MCF 10A (cell line): Measurements from ENCODE around the gene OR2F2. TPM values are rescaled to one million over a fixed set of nuclear protein-coding genes. Genes with fewer than 3 reads are reported as not detected.

Source experiments
- BruUV-seq: library from RNA; stranded (reverse); fragments of 400-500 nt; replicated peaks from 2 replicates; lab custom pipeline; 2021; lab: Mats Ljungman, UMichigan
- CTCF ChIA-PET: fragments of 300-600 bp; sonication (Branson Sonifier 250); formaldehyde crosslinking; extraction: SDS; loops from one replicate; lab custom pipeline; 2021; ENCODE audit warnings: antibody characterized with exemption, inconsistent platforms; lab: Yijun Ruan, JAX
- POLR2A ChIA-PET: fragments of 300-600, 350-650 bp; sonication (Branson Sonifier 250); formaldehyde crosslinking; extraction: SDS; loops from one replicate; lab custom pipeline; 2020; ENCODE audit warnings: antibody characterized with exemption, inconsistent platforms; lab: Yijun Ruan, JAX
- DNase-seq: peaks from one replicate; pipeline ENCODE4 v3.0.0-alpha.2; 2018; ENCODE audit not compliant: unreplicated experiment
- H3K27ac Mint-ChIP-seq: one replicate; pipeline ENCODE4 v1.8.0; 2022; ENCODE audit warnings: mild to moderate bottlenecking, low read depth, mixed read lengths; ENCODE audit not compliant: unreplicated experiment
- H3K27me3 Mint-ChIP-seq: one replicate; pipeline ENCODE4 v1.8.0; 2022; ENCODE audit warnings: mixed read lengths; ENCODE audit not compliant: insufficient read depth, unreplicated experiment
- H3K36me3 Mint-ChIP-seq: one replicate; pipeline ENCODE4 v1.8.0; 2022; ENCODE audit warnings: mild to moderate bottlenecking, moderate library complexity, mixed read lengths; ENCODE audit not compliant: insufficient read depth, unreplicated experiment
- H3K4me1 Mint-ChIP-seq: one replicate; pipeline ENCODE4 v1.8.0; 2022; ENCODE audit warnings: mixed read lengths; ENCODE audit not compliant: insufficient read depth, unreplicated experiment
- H3K4me3 Mint-ChIP-seq: one replicate; pipeline ENCODE4 v1.8.0; 2022; ENCODE audit warnings: mild to moderate bottlenecking, moderate library complexity, mixed read lengths; ENCODE audit not compliant: unreplicated experiment
- H3K9me3 Mint-ChIP-seq: one replicate; pipeline ENCODE4 v1.8.0; 2022; ENCODE audit warnings: mixed read lengths; ENCODE audit not compliant: unreplicated experiment
- CTCF ChIP-seq: fragments of 200-600 bp; IDR thresholded peaks from one replicate; pipeline ENCODE4 v1.8.0; 2022; ENCODE audit warnings: antibody characterized with exemption, mild to moderate bottlenecking; ENCODE audit not compliant: unreplicated experiment
- intact Hi-C: fragments of 100-400 bp; cut with micrococcal nuclease; formaldehyde crosslinking; loops from 2 replicates; pipeline ENCODE4 v1.14.1; 2022
- total RNA-seq: library from RNA; stranded (reverse); gene quantifications from 2 replicates; pipeline ENCODE4 v1.2.3, GENCODE V29; 2022

OR2F2 gene
- total RNA-seq, 1 experiment from 2014 or later: not detected

- Mint-ChIP-seq H3K36me3 (no peaks in the 10 kb centered on the region), H3K27me3 (no peaks in the 10 kb centered on the region), H3K4me1 (peaks cover 21% of the 10 kb centered on the region), H3K9me3 (no peaks in the 10 kb centered on the region), H3K27ac (peak overlapping the region; percentile 33), H3K4me3 (no peak overlapping the region)
- intact Hi-C loops: loop anchor here (5.0 to 10.0 kb wide), 2 partner anchors 45 to 78 kb away; partner anchors contain the start of gene TCAF1
- TF ChIP-seq CTCF: no peak
- ChIA-PET POLR2A (no interaction called here), CTCF (interaction anchor here (1.1 kb wide), 1 partner anchor 32 kb away, joined by 3 read pairs; no protein-coding TSS in a partner anchor)
- no TSS peak for BruUV-seq
- no peak for DNase-seq
These were observed 45.0 kb downstream of the OR2F2 start for GRCh38 chr7:143979998-143980397.

GRCh38 chr7:143980746-143981510, 45.9 kb downstream of the OR2F2 start:
- H3K4me3 Mint-ChIP-seq: no peak overlapping the region
- no peaks in the 10 kb centered on the region for H3K9me3 Mint-ChIP-seq
- no peak for TF ChIP-seq CTCF
- H3K27me3 Mint-ChIP-seq: no peaks in the 10 kb centered on the region
- H3K36me3 Mint-ChIP-seq: no peaks in the 10 kb centered on the region
- intact Hi-C loops: no loop called here
- BruUV-seq: no TSS peak
- CTCF ChIA-PET: no interaction called here
- peaks cover 21% of the 10 kb centered on the region for H3K4me1 Mint-ChIP-seq
- POLR2A ChIA-PET: interaction anchor here (0.9 kb wide), 1 partner anchor 36 kb away, joined by 3 read pairs; no protein-coding TSS in a partner anchor
- no peak for DNase-seq
- no peak overlapping the region for H3K27ac Mint-ChIP-seq

- H3K27me3 Mint-ChIP-seq: no peaks in the 10 kb centered on the region
- no peaks in the 10 kb centered on the region for H3K36me3 Mint-ChIP-seq
- no peak overlapping the region for H3K4me3 Mint-ChIP-seq
These were observed 48.9 kb downstream of the OR2F2 start for GRCh38 chr7:143983960-143984359.

More at GRCh38 chr7:143983960-143984359, 48.9 kb downstream of the OR2F2 start:
- ChIA-PET CTCF (interaction anchor here (0.6 kb wide), 1 partner anchor 56 kb away, joined by 3 read pairs; no protein-coding TSS in a partner anchor), POLR2A (no interaction called here)
- intact Hi-C loops: no loop called here
- BruUV-seq: no TSS peak
- TF ChIP-seq CTCF: no peak
- Mint-ChIP-seq H3K4me1 (peaks cover 12% of the 10 kb centered on the region), H3K27ac (no peak overlapping the region), H3K9me3 (no peaks in the 10 kb centered on the region)
- no peak for DNase-seq

Other genes starting within 250 kb of the OR2F2 start
- not detected in 2 replicates for gene CTAGE6, start 177.5 kb upstream of the OR2F2 start, total RNA-seq
- 22.7 and 27.2 TPM in 2 replicates for gene TCAF1, start 33.1 kb upstream of the OR2F2 start, total RNA-seq
- gene OR2F1, start 19.6 kb downstream of the OR2F2 start, total RNA-seq: not detected in 2 replicates
- gene OR6B1, start 65.1 kb downstream of the OR2F2 start, total RNA-seq: not detected in 2 replicates
- not detected in 2 replicates for gene OR2A5, start 113.7 kb downstream of the OR2F2 start, total RNA-seq
- not detected in 2 replicates for gene OR2A25, start 134.6 kb downstream of the OR2F2 start, total RNA-seq
- gene OR2A12, start 151.0 kb downstream of the OR2F2 start, total RNA-seq: not detected in 2 replicates
- gene OR2A2, start 174.3 kb downstream of the OR2F2 start, total RNA-seq: not detected in 2 replicates
- not detected in 2 replicates for gene OR2A14, start 187.9 kb downstream of the OR2F2 start, total RNA-seq
- gene CTAGE4, start 248.2 kb downstream of the OR2F2 start, total RNA-seq: 23.2 and 26.0 TPM in 2 replicates